ENCODE data around the gene HAO2.
A peak's percentile ranks its signal among the peaks of the same experiment; 100 is the strongest.

Gene HAO2

DNA sequence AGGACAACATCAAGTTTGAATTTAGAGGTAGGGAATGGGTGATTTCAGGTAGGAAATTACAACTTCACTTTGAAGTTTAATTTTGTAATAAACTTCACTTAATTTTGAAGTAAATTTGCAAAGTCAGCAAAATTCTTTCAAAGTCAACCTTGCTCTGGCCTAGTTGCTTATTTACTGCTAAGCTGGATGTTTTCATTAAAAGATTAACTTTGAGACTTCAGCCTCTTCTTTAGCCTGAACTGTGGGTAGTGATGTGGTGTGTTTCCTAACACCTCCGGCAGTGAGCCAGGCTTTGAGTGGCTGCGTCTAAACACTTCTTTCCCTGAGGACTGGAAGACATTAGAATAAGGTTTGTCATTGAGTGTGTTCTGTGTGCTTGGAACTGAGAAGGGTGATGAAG lies at the start of gene HAO2:
Gene HAO2, plus strand, starts transcription at position 232 of the 400 bp plus-strand sequence. CDS start 12,301 bp downstream, outside the sequence.
- no peak for ATAC-seq
- DNase-seq (ENCODE audit: low spot score in 2 of 2), result no peak
- H3K36me3 Mint-ChIP-seq, result no peaks in the 10 kb centered on the region
- H3K4me1 Mint-ChIP-seq, result no peaks in the 10 kb centered on the region
- no peaks in the 10 kb centered on the region for H3K9me3 Mint-ChIP-seq
- no peak within 1 kb of the TSS for H3K4me3 Mint-ChIP-seq
- no peak within 1 kb of the TSS for H3K27ac Mint-ChIP-seq

DNA sequence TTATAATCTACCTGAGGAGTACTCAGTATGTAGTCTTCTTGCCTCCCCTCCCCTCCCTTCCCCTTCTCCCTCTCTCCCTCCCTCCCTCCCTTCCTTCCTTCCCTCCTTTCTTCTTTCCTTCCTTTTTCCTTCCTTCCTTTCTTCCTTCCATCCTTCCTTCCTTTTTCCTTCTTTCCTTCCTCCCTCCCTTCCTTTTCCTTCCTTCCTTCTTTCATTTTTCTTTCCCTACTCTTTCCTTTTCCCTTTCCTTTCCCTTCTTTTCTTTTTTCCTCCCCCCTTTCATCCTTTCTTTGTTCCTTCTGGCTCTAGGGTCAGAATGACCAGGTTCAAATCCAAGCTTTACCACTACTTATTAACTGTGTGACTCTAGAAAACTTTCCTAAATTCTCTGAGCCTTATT lies 48.5 kb upstream of the HAO2 start:
- DNase-seq (ENCODE audit: low spot score in 2 of 2) (no peak), ATAC-seq (no peak)
- Mint-ChIP-seq H3K4me1 (no peaks in the 10 kb centered on the region), H3K9me3 (no peaks in the 10 kb centered on the region), H3K36me3 (no peaks in the 10 kb centered on the region), H3K4me3 (no peak overlapping the region), H3K27ac (no peak overlapping the region)

DNA sequence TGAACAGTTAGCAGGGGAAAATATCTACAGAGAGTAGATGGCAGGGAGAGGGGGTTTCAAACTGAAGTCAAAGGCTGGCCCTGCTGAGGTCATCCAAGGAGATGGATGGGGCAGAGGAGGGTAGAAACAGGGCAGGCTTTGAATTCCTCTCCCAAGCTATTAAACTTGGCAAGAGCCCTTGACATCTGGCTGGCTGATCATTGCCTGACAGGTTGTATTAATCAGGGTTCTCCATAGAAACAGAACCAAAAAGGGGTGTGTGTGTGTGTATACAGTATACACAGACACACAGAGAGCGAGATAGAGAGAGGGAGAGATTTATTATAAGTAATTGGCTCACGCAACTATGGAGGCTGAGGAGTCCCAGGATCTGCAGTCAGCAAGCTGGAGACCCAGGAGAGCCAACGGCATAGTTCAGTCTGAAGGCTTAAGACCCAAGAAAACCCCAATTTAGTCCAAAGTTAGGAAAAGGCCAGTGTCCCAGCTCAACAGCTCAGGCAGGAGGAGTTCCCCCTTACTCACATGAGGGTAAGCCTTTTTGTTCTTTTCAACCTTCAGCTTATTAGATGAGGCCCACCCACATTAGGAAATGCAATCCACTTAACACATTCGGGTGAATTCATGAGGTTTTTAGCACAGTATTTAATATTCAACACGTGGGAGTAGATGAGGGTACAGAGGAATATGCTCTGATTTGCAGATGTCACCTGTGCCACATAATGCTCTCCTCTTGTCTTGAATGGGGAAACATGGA lies 46.7 kb upstream of the HAO2 start:
- no peaks in the 10 kb centered on the region for H3K36me3 Mint-ChIP-seq
- no peak for ATAC-seq
- H3K9me3 Mint-ChIP-seq, result no peaks in the 10 kb centered on the region
- H3K27ac Mint-ChIP-seq, result no peak overlapping the region
- DNase-seq (ENCODE audit: low spot score in 2 of 2), result no peak
- no peak overlapping the region for H3K4me3 Mint-ChIP-seq
- H3K4me1 Mint-ChIP-seq, result peaks cover 8% of the 10 kb centered on the region

DNA sequence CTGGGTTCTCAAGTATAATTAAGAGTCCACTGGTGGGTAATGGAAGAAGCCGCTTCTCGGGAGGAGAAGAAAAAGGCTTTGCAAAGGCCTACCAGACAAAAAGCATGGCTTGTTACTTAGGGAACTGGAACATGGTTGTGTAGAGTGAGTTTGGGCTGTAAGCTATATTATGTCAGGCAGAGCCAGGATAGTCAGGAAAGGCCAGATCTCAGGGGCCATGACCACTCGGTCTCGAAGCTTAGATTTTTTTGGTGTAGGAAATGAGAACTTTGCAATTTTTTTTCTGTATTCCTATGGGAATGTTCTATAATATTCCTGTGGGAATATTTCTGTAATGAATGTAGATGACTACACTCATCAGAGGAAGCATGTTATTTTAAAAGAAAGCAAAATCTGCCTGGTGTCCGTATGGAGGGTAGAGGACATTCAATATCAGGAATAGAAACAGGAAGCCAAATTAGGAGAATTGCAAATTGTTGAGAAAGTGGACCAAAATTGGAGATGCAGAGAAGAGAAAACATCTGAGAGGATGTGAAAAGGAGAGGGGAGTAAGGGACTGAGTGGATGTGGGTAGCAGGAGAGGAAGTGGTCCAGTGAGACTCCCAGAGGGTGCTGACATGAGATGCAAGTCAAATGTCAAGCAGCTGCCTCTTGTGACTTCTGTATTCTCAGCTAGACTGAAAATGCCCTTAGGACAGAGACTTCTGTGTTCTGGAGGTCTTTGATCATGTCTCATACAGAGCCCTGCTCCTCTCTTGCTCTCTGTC lies 45.2 kb upstream of the HAO2 start:
- H3K4me3 Mint-ChIP-seq, result no peak overlapping the region
- no peak overlapping the region for H3K27ac Mint-ChIP-seq
- H3K4me1 Mint-ChIP-seq, result peaks cover 21% of the 10 kb centered on the region
- DNase-seq (ENCODE audit: low spot score in 2 of 2), result no peak
- no peaks in the 10 kb centered on the region for H3K9me3 Mint-ChIP-seq
- ATAC-seq, result peak; percentile 42
- H3K36me3 Mint-ChIP-seq, result no peaks in the 10 kb centered on the region

DNA sequence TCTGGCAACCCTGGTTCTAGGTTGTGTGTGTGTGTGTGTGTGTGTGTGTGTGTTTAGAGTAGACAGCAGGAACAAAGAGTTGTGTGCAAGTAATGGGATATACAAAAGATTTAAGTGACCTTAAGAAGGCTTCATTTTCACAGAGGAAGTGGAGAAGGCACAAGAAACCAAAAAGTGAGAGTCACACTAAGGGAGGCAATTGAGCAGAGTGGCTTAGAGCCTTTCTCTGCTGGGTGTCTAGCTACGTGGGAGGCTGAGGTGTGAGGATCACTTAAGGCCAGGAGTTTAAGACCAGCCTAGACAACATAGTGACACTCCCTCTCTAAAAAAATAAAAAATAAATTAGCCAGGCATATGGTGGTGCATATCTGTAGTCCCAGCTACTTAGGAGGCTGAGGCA lies 44.4 kb upstream of the HAO2 start:
- ATAC-seq (no peak), DNase-seq (ENCODE audit: low spot score in 2 of 2) (no peak)
- Mint-ChIP-seq H3K27ac (no peak overlapping the region), H3K36me3 (no peaks in the 10 kb centered on the region), H3K4me1 (peaks cover 21% of the 10 kb centered on the region), H3K4me3 (no peak overlapping the region), H3K9me3 (no peaks in the 10 kb centered on the region)

DNA sequence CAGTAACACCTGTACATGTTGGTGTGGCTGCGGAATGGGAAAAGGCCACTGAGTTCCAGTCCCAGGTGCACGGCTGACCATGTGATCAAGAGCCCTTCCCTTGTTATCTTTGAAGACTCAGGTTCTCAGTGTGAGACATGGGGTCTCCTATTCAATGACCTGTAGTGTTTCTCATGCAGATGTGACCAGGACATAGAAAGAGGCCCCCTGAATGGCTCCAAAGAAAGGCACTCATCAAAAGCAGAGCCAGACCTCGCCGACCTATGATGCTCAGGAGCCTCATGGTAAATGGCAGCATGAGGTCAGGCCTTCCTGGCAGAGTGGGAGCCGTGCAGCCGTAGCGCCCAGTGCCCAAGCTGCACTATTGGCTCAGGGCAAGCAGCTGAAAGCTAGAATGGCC lies 42.3 kb upstream of the HAO2 start:
- DNase-seq (ENCODE audit: low spot score in 2 of 2), result no peak
- H3K4me1 Mint-ChIP-seq, result peaks cover 21% of the 10 kb centered on the region
- ATAC-seq, result no peak
- H3K4me3 Mint-ChIP-seq, result peak overlapping the region; percentile 67
- H3K9me3 Mint-ChIP-seq, result no peaks in the 10 kb centered on the region
- H3K27ac Mint-ChIP-seq, result no peak overlapping the region
- no peaks in the 10 kb centered on the region for H3K36me3 Mint-ChIP-seq

DNA sequence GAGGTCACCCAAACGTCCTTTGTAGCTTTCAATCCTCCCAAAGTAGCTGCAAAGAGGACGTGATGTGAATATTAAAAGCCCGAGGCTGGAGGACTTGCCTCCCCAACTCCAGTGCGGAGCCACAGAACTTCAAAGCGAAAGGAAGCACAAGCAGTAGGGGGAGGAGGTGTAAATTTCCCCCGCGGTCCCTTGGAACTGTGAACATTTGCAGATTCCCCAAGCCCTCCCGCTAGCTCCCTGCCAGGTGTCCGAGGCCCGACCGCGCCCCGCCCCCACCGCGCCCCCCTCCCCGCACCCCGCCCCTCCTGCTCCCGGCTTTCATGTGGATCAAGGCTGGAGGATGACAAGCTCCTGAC lies 41.5 kb upstream of the HAO2 start:
- Mint-ChIP-seq H3K4me3 (peak overlapping the region; percentile 67), H3K36me3 (no peaks in the 10 kb centered on the region), H3K27ac (no peak overlapping the region), H3K4me1 (peaks cover 21% of the 10 kb centered on the region), H3K9me3 (no peaks in the 10 kb centered on the region)
- ATAC-seq (no peak), DNase-seq (ENCODE audit: low spot score in 2 of 2) (no peak)

DNA sequence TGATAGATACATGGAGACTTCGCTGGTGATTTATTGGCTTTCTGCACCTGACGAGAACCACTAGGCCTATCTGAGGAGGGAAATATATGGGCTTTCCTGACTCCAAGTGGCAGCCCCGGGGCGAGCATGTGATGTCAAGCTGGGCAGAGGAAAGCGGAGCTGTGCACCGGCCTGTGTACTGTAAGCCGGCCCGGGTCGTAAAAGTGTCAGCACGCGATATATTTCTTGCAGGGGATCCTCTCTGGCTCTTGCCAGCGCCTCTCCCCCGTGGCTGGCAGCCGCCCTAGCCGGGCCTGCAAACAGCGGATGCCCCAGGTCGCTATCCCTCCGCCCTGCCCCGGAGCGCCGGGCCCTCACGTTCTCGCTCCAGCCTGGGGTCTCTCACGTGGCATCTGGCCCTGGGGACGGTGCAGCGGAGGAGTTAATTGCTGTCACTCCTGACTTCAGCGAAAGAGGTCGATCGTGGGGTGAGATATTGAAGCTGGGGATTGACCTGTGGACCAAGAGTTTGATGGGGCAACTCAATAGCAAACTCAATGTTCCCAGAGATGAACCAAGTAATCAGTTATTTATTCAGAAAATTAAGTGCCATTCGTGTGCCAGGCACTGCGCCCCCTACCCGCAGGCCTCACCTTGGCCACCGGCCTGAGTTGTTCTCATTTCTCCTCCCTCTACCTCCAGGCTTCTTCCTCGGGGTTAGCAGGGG lies 41.0 kb upstream of the HAO2 start:
- Mint-ChIP-seq H3K27ac (peak overlapping the region; percentile 38), H3K4me3 (peak overlapping the region; percentile 67), H3K4me1 (peaks cover 21% of the 10 kb centered on the region), H3K9me3 (no peaks in the 10 kb centered on the region), H3K36me3 (no peaks in the 10 kb centered on the region)
- DNase-seq (ENCODE audit: low spot score in 2 of 2) (peak; percentile 3 to 50), ATAC-seq (peak; percentile 59)

DNA sequence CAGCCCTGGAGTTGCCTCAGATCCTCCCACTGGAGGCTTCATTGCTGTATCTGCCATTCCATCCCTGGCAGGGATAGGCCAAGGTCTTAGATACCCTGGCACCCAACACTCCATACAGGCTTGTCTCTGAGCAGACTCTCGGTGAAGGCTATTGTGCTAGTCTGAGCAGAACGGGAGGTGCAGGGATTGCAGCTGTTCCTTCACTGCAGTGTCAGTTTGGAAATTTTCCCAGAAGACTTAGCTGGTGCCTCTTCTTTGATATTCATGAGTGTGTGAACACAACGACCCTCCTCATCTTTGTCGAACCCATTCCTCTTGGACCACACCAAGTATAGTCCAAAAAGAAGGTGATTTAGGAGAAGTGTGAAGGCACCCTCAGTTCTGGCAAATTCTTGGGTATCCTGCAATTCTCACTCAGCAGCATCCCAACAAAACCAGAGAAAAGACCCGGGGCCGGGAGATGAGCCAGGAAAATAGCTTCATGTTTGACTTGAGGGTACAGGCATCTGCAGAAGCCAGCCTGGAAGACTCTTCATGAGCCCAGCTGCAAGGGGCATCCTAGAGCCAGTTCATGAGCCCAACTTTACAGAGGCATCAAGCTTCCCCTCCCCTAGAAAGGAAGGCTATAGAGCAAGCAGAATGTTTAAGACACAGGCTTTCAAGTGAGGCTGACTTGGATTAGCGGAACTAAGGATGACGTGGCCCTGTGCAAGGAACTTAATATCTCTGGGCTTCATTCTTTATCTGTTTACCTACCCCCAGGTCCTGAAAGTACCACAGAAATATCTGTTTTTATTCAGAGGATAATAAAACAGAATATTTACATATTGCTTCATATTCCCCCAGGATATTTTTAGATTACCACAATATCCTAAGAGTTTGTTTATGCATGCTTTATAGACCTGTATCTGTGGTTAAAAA lies 38.8 kb upstream of the HAO2 start:
- Mint-ChIP-seq H3K36me3 (no peaks in the 10 kb centered on the region), H3K27ac (no peak overlapping the region), H3K4me1 (peaks cover 21% of the 10 kb centered on the region), H3K9me3 (no peaks in the 10 kb centered on the region), H3K4me3 (no peak overlapping the region)
- ATAC-seq (no peak), DNase-seq (ENCODE audit: low spot score in 2 of 2) (no peak)

DNA sequence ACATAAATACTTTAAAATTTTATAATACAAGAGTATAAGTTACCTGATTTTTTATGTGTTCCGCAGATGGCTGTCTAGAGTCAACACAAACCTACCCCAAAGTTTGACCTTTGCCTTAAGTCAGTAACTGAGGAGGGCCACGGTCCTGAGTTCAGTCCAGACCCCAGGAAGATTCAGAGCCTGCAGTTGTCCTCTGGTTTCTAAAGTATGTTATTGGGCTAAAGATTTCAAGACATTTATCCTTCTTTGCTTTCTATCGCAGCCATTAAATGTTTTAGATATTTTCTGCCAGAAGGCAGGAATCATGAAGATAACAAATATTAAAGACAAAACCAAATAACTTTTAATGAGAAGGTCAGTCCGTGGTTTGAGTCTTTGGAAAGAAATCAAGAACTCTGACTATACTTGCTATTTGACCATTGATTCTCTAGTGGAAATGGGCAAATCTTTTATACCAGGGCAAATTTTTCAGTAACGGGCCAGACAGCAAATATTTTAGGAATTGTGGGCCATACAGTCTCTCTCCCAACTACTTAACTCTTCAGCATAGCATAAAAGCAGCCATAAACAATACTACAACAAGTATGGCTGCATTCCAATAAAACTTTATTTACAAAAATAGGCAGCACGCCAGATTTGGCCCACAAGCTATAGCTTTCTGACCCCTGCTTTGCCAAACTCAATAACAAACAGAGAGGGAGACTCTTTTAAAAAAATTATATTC lies 38.0 kb upstream of the HAO2 start:
- no peak overlapping the region for H3K27ac Mint-ChIP-seq
- H3K4me3 Mint-ChIP-seq, result no peak overlapping the region
- no peaks in the 10 kb centered on the region for H3K36me3 Mint-ChIP-seq
- H3K9me3 Mint-ChIP-seq, result no peaks in the 10 kb centered on the region
- peaks cover 21% of the 10 kb centered on the region for H3K4me1 Mint-ChIP-seq
- ATAC-seq, result no peak
- no peak for DNase-seq (ENCODE audit: low spot score in 2 of 2)

DNA sequence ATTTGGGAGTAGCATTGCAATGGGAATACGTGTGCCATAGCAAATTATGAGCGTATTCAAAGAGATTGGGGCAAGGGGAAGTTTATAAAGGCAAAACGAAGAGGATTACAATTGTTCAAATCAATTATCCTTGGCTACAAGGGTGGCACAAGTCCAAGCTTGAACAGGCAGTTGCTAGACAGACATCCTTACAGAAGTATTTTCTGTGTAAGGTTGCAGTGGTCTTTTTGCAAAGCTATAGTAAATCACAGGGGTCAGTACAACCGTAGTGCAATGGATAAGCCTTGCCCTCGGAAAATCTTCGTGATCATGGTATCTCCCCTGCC lies 37.4 kb upstream of the HAO2 start:
- no peak overlapping the region for H3K4me3 Mint-ChIP-seq
- no peaks in the 10 kb centered on the region for H3K9me3 Mint-ChIP-seq
- no peak for DNase-seq (ENCODE audit: low spot score in 2 of 2)
- no peaks in the 10 kb centered on the region for H3K36me3 Mint-ChIP-seq
- H3K4me1 Mint-ChIP-seq, result peaks cover 20% of the 10 kb centered on the region
- no peak for ATAC-seq
- no peak overlapping the region for H3K27ac Mint-ChIP-seq

DNA sequence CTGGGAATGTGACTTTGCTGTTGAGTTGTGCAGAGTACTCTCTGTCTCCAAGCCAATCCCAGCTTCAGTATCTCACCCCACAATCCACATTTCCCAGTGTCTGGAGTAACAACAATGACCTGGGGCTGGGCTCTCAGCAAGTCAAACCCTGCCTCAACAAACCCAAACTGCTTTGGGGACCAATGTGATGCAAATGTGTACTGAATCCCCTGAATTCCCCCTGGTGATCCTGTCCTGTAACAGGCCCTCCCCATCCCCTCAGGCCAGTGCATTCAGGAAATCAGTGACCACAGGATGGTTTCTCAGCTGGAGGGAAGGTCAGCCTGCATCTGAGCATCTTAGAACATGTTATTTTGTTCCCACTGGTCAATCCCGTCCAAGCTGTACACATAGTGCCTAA lies 36.7 kb upstream of the HAO2 start:
- Mint-ChIP-seq H3K4me1 (peaks cover 12% of the 10 kb centered on the region), H3K4me3 (no peak overlapping the region), H3K9me3 (no peaks in the 10 kb centered on the region), H3K36me3 (no peaks in the 10 kb centered on the region), H3K27ac (no peak overlapping the region)
- ATAC-seq (no peak), DNase-seq (ENCODE audit: low spot score in 2 of 2) (no peak)

DNA sequence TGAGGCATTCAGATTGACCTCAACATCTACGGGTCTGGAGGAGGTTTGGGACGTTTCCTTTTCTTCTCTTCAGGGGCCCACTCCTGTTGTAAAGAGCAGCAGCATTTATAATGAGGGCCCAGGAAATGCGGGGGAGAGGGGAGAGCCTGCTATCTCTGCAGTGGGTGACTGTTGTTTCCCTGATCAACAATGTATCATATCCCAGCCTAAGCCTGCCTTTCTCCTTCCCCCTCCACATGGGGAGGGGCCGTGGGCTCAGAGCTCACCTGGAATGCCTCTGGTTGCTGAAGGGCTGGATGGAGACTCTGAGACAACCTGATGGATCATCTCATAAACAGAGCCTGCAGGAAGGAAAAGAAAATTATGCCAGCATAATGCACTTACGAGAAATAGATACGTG lies 36.0 kb upstream of the HAO2 start:
- DNase-seq (ENCODE audit: low spot score in 2 of 2), result no peak
- no peak overlapping the region for H3K4me3 Mint-ChIP-seq
- H3K9me3 Mint-ChIP-seq, result no peaks in the 10 kb centered on the region
- no peaks in the 10 kb centered on the region for H3K36me3 Mint-ChIP-seq
- H3K27ac Mint-ChIP-seq, result no peak overlapping the region
- peaks cover 5% of the 10 kb centered on the region for H3K4me1 Mint-ChIP-seq
- ATAC-seq, result no peak

DNA sequence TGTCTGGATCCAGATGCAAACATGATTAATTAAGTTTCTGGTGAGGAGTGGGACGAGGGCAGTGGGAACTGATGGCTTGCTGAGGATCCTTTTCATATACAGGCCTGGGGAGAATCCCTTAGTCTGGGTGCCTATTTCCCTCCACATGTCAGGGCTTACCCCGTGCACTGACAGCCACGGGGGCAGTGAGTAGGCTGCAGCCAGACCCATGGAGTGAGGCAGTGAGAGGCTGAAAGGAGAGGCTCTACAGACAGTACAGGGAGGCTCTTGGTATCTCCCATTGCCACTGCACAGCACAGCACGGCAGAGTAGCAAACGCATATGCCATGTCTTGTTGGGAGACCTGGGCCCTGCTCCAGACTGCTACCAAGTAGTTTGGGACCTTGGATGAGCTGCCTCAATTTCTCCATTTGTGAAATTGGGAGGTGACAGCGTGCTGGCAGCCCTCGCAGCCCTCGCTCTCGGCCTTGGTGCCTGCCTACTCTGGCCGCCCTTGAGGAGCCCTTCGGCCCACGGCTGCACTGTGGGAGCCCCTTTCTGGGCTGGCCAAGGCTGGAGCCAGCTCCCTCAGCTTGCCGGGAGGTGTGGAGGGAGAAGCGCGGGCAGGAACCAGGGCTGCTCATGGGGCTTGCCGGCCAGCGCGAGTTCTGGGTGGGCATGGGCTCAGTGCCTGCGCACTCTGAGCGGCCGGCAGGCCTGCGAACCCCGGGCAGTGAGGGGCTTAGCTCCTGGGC lies 35.3 kb upstream of the HAO2 start:
- Mint-ChIP-seq H3K36me3 (no peaks in the 10 kb centered on the region), H3K4me1 (no peaks in the 10 kb centered on the region), H3K4me3 (no peak overlapping the region), H3K27ac (no peak overlapping the region), H3K9me3 (no peaks in the 10 kb centered on the region)
- no peak for DNase-seq (ENCODE audit: low spot score in 2 of 2)
- peak; percentile 27 for ATAC-seq

Data from stimulated activated effector memory CD8-positive, alpha-beta T cell treated with anti-CD3 and anti-CD28 coated beads, Interleukin-12 subunit alpha, Interleukin-12 subunit beta, amount 100 ng/mL, for 72 hours (primary cell).